HG03064 (cell line): ENCODE measurements around the gene WDR93.
"Not testable (repeated sequence)": the region's sequence is repeated elsewhere in the genome, so short reads cannot be mapped to it uniquely, and the experiment has no call there.

ENCODE experiments used
- ATAC-seq: cut with Tn5 transposase; IDR thresholded peaks from one replicate; pipeline ENCODE4 v1.9.1; 2021; ENCODE audit warnings: low read depth; ENCODE audit not compliant: unreplicated experiment

WDR93 gene

DNA sequence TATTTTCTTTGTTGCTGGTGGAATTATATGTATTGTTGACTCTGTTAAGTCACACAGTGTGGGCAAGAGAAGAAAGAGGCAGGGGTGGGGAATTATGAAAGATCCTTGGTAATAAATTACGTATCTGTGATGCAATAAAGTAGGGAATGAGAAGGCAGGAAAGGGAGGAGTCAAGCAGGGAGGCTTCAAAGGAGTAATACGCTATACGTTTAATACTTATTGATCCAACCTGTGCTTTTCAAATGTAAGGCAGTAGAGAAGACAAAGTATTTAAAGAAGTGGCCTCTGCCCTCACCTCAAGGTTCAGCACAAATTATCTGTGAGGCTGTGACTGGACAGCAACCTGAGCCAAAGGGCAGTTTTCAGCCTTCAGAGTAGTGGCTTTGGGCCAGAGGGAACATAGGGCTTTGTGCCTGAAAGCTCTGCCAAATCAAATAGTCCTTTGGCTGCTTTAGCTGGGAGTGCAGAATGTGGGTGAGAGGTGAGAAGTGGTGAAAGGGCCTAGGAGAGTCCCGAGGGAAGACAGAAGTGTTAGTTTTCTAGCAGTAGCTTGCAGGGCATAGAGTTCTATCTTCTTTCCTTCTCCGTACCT lies 10.2 kb upstream of the WDR93 start:
- ATAC-seq, result no peak

- no peak for ATAC-seq
These were observed 9.5 kb upstream of the WDR93 start for GRCh38 chr15:89681146-89681545.

GRCh38 chr15:89685995-89686394 lies 4.6 kb upstream of the WDR93 start:
- no peak for ATAC-seq

DNA sequence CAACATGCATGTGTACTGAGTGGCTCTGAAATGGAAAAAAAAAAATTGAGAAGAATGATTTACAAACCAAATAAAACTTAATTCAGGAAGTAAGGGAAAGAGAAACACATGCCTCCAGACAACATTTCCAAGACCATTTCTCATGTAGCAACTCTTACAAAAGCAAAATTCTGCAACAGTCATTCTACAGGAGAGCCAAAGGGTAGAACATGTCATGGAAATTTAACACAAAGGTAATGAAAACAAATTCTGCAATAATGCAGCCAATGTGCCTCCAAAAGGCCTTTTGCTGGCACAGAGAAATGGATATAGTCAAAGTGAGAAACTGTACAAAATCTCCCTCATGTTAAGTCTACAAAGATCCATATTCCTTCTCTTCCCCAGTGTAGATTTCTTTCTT lies 4.1 kb upstream of the WDR93 start:
- no peak for ATAC-seq

GRCh38 chr15:89689930-89690275 lies 708 bp upstream of the WDR93 start:
- ATAC-seq, result not testable (repeated sequence)

GRCh38 chr15:89693091-89693490 lies 2.5 kb downstream of the WDR93 start:
- no peak for ATAC-seq

GRCh38 chr15:89693696-89694095 lies 3.1 kb downstream of the WDR93 start:
- no peak for ATAC-seq

DNA sequence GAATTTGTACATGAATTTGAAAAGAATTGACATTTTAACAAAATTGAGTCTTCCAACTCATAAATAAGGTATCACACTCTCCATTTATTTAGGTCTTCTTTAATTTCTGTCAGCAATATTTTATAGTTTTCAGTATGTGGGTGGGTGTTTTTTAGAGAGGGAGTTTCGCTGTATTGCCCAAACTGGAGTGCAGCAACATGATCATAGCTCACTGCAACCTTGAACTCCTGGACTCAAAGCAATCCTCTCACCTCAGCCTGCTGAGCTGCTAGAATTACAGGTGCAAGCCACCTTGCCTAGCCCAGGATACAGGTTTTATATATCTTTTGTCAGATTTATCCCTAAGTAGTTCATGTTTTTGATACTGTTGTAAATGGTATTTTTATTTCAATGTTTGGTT lies 4.6 kb downstream of the WDR93 start:
- no peak for ATAC-seq

GRCh38 chr15:89704411-89704810 lies 13.8 kb downstream of the WDR93 start:
- no peak for ATAC-seq

- ATAC-seq, result no peak
These were observed 17.0 kb downstream of the WDR93 start for GRCh38 chr15:89707577-89707976.

DNA sequence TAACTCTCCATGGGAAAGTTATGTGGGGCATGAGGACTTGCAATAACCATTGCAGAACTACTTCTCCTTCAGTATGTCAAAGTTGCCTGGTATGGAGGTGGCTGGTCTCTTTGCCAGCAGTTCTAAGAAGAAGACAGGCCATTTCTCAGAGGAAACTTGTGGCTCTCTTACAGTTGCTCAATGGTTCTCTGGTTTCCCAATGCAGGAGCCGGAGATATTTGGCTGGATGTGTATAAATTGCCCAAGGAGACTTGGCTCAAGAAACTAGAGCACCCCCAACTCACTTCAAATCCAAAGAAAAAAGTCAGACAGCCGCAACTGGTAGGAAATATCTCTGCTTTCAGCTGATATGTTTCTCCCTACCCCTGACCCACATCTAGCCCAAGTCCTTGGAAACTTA lies 24.2 kb downstream of the WDR93 start:
- ATAC-seq, result no peak

DNA sequence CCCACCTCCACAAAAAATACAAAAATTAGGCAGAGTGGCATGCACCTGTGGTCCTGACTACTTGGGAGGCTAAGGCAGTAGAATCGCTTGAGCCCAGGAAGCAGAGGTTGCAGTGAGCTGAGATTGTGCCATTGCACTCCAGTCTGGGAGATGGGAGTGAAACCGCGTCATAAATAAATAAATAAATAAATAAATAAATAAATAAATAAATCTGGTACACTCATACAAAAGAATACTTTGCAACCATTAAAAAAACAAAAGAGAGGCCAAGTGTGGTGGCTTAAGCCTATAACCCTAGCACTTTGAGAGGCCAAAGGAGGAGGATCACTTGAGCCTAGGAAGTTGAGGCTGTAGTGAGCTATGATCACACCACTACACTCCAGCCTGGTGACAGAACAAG lies 32.4 kb downstream of the WDR93 start:
- no peak for ATAC-seq

GRCh38 chr15:89724621-89725020 lies 34.0 kb downstream of the WDR93 start:
- ATAC-seq, result no peak

GRCh38 chr15:89725064-89725463 lies 34.5 kb downstream of the WDR93 start:
- ATAC-seq, result no peak

GRCh38 chr15:89728254-89728653 lies 37.6 kb downstream of the WDR93 start:
- ATAC-seq, result no peak

- ATAC-seq, result no peak
These were observed 40.7 kb downstream of the WDR93 start for GRCh38 chr15:89731275-89731674.

GRCh38 chr15:89732451-89733172 lies 42.0 kb downstream of the WDR93 start:
- no peak for ATAC-seq

DNA sequence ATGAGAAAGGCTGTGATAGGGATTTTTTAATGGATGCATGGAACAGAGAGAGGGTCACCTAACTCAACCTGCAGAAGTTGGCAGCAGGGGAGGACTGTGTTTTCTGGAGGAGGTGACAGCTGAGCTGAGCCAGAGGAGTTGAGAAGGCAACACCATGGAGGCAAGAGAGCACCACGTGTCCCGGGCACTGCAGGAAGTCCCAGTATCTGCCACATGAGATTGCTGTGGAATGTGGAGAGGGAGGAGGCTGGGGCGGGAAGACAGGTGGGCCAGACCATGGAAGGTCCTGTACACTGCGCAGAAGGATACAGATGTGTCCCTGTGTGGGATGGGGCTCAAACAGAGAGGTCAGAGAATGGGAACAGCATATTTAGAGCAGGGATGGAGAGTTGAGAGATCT lies 45.2 kb downstream of the WDR93 start:
- ATAC-seq, result no peak

DNA sequence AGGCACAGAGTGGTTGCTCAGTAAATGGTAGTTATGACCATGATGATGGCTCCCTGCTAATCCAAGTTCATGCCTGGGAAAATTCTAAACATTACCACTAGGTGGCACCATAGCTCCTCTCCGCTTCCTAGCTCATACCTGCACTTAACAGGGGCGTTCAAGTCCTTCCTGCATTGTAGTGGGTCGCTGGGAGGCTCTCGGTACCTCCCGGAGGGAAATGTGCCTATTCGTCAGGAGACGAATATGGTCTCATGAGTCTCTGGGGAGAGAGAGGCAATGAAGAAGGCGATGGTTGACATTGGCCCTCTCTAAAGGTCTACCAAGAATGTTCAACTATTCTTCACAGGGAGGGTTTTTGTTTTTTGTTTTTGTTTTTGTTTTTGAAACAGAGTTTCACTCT lies 49.5 kb downstream of the WDR93 start:
- no peak for ATAC-seq

DNA sequence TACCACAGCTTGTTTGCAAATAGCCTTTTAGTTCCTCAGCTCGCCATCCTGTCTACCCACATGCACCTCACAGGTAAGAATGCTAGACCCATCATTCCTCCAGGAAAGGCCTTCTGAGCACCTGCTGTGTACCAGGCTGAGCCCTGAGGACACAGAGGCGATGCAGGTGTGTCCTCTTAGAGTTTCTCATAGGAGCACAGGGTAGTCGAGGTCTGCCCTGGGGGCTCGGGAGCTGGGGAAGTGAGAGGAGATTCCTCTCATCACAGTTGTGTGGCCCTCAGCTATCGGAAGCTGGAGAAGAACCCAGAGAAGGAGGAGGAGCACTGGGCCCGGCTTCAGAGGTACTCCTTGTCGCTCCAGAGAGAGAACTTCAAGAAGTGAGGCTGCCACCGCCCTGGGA lies 52.4 kb downstream of the WDR93 start:
- no peak for ATAC-seq

- no peak for ATAC-seq
These were observed 53.0 kb downstream of the WDR93 start for GRCh38 chr15:89743594-89743993.

DNA sequence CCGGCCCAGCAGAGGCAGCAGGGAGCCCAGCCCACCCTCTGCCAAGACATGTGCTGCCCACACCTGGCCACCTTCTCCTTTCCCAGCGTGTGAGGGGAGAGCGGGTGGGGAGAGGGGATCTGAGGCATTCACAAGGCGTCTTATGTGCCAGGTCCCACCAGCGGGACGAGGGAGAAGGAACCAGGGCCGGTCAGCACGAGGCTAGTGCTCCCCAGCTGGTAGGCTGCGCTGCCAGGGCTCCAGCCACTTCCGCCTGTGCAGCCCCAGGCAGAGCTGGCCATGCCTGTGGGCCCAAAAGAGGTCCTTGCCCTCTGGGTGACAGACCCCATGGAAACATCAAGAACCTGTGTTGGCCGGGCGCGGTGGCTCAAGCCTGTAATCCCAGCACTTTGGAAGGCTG lies 54.5 kb downstream of the WDR93 start:
- ATAC-seq, result no peak

DNA sequence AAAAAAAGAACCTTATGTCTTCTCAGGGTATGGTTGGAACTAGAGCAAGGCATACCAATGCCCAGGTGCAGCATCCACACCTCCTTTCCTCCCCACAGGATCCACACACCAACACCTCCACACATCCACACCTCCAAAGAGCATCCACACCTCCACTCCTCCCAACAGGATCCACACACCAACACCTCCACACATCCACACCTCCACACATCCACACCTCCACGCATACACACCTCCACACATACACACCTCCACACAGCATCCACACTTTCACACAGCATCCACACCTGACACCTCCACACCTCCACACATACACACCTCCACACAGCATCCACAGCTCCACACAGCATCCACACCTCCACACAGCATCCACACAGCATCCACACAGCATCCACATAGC lies 55.2 kb downstream of the WDR93 start:
- ATAC-seq, result no peak
